GM19328 (cell line): ENCODE results near the gene ZIC2.

Source experiments
- ATAC-seq: cut with Tn5 transposase; IDR thresholded peaks from one replicate; pipeline ENCODE4 v1.9.1; 2021; ENCODE audit warnings: mild to moderate bottlenecking, moderate library complexity; ENCODE audit not compliant: unreplicated experiment

The ZIC2 gene

GRCh38 chr13:99985886-99986527 lies 4.4 kb downstream of the ZIC2 start:
- ATAC-seq: no peak

GRCh38 chr13:99986741-99987140 lies 5.2 kb downstream of the ZIC2 start:
- no peak for ATAC-seq

GRCh38 chr13:99987154-99988019 lies 5.8 kb downstream of the ZIC2 start:
- ATAC-seq: no peak

GRCh38 chr13:99988529-99989275 lies 7.1 kb downstream of the ZIC2 start:
- ATAC-seq: no peak

GRCh38 chr13:99989276-99990125 lies 7.9 kb downstream of the ZIC2 start:
- ATAC-seq: no peak

GRCh38 chr13:99990126-99990977 lies 8.8 kb downstream of the ZIC2 start:
- ATAC-seq: no peak

GRCh38 chr13:99991013-99991827 lies 9.6 kb downstream of the ZIC2 start:
- no peak for ATAC-seq

GRCh38 chr13:99991828-99992775 lies 10.5 kb downstream of the ZIC2 start:
- ATAC-seq: no peak

- ATAC-seq: no peak
Measured at GRCh38 chr13:99992949-99993351, 11.4 kb downstream of the ZIC2 start.

- ATAC-seq: no peak
Measured at GRCh38 chr13:99993660-99994637, 12.4 kb downstream of the ZIC2 start.

GRCh38 chr13:99994638-99995020 lies 13.0 kb downstream of the ZIC2 start:
- ATAC-seq: no peak

GRCh38 chr13:99995104-99995588 lies 13.6 kb downstream of the ZIC2 start:
- no peak for ATAC-seq

GRCh38 chr13:99995589-99996380 lies 14.2 kb downstream of the ZIC2 start:
- no peak for ATAC-seq

- no peak for ATAC-seq
Measured at GRCh38 chr13:99996381-99996973, 14.9 kb downstream of the ZIC2 start.

GRCh38 chr13:99997702-99998214 lies 16.2 kb downstream of the ZIC2 start:
- no peak for ATAC-seq
